IMR-90 (cell line): ENCODE results near the gene UPF1.
A peak's percentile ranks its signal among the peaks of the same experiment; 100 is the strongest.

Source experiments
- POLR2A ChIP-seq: IDR thresholded peaks from 2 replicates; pipeline ENCODE4 v1.6.1; 2012; ENCODE audit warnings: mild to moderate bottlenecking, low read depth, low read length
- RAD21 ChIP-seq: IDR thresholded peaks from 2 replicates; pipeline ENCODE4 v1.6.1; 2012; ENCODE audit warnings: low read length, improper control_type of control experiment
- TF ChIP-seq, protein P1 (sequence below): conservative IDR thresholded peaks from 2 replicates; pipeline ENCODE4 v1.5.1; 2012; ENCODE audit warnings: mild to moderate bottlenecking, low read depth, low read length, improper control_type of control experiment

DNA sequence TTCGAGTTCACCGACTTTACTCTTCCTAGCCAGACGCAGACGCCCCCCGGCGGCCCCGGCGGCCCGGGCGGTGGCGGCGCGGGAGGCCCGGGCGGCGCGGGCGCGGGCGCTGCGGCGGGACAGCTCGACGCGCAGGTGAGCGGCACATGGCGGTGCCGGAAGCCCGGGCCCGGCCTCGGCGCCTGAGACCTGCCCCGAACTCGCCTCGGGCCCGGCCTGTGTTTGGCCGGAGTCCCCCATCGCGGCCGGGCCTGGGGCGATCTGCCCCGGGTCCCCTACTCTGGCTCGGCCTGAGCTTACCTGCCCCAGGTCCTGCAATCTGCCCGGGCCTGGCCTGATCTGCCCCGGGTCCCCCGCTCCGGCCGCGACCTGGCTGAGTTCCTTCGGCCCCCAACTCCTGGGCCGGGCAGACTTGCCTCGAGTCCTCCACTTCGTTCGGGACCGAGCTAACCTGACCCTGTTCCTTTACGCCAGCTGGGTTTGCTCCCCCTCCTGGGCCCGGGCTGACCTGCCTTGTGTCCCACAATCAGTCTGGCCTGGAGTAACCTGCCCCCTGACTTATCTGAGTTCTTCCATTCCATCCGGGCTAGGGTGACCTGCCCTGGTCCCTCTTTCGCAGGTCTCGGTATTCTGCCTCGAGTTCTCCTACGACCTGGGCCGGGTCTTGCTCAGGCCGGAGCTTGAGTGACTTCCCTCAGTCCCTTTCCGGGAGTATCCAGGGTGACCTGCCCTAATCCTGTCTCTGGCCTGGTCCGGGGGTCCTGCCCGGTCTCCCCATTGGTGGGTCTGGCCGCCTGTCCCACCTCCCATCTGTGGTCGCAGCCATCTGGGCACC, 764 bp downstream of the UPF1 start:
- TF ChIP-seq POLR2A (no peak), RAD21 (peak; percentile 18)
- TF ChIP-seq, protein P1, sequence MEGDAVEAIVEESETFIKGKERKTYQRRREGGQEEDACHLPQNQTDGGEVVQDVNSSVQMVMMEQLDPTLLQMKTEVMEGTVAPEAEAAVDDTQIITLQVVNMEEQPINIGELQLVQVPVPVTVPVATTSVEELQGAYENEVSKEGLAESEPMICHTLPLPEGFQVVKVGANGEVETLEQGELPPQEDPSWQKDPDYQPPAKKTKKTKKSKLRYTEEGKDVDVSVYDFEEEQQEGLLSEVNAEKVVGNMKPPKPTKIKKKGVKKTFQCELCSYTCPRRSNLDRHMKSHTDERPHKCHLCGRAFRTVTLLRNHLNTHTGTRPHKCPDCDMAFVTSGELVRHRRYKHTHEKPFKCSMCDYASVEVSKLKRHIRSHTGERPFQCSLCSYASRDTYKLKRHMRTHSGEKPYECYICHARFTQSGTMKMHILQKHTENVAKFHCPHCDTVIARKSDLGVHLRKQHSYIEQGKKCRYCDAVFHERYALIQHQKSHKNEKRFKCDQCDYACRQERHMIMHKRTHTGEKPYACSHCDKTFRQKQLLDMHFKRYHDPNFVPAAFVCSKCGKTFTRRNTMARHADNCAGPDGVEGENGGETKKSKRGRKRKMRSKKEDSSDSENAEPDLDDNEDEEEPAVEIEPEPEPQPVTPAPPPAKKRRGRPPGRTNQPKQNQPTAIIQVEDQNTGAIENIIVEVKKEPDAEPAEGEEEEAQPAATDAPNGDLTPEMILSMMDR: peak; percentile 27; the same call in 1 of the 2 replicates
